GM18909 (cell line): ENCODE results near the gene ABCA9.
"Not testable (repeated sequence)": the region's sequence is repeated elsewhere in the genome, so short reads cannot be mapped to it uniquely, and the experiment has no call there.

Experiments
- ATAC-seq: cut with Tn5 transposase; IDR thresholded peaks from one replicate; pipeline ENCODE4 v1.9.1; 2021; ENCODE audit warnings: mild to moderate bottlenecking; ENCODE audit not compliant: unreplicated experiment, poor library complexity

Gene ABCA9

GRCh38 chr17:69060822-69061221 is at the start of gene ABCA9:
TSS of gene ABCA9 (minus strand) at chr17:69060927. CDS start at chr17:69051126, 9,801 bp downstream.
- no peak for ATAC-seq

GRCh38 chr17:69105907-69106730 is 45.4 kb upstream of the ABCA9 start:
- ATAC-seq = no peak

GRCh38 chr17:69103557-69104233 is 43.0 kb upstream of the ABCA9 start:
- no peak for ATAC-seq

- ATAC-seq = no peak
These were observed 37.9 kb upstream of the ABCA9 start for GRCh38 chr17:69098625-69099024.

- no peak for ATAC-seq
These were observed 35.8 kb upstream of the ABCA9 start for GRCh38 chr17:69096541-69096940.

GRCh38 chr17:69093995-69094394 is 33.3 kb upstream of the ABCA9 start:
- no peak for ATAC-seq

GRCh38 chr17:69093279-69093789 is 32.6 kb upstream of the ABCA9 start:
- ATAC-seq = peak; percentile 53

GRCh38 chr17:69090365-69090764 is 29.6 kb upstream of the ABCA9 start:
- ATAC-seq = no peak

GRCh38 chr17:69088643-69089200 is 28.0 kb upstream of the ABCA9 start:
- no peak for ATAC-seq

- no peak for ATAC-seq
These were observed 25.9 kb upstream of the ABCA9 start for GRCh38 chr17:69086641-69087040.

GRCh38 chr17:69084911-69085310 is 24.2 kb upstream of the ABCA9 start:
- ATAC-seq = no peak

GRCh38 chr17:69082696-69083095 is 22.0 kb upstream of the ABCA9 start:
- no peak for ATAC-seq

- ATAC-seq = no peak
These were observed 18.1 kb upstream of the ABCA9 start for GRCh38 chr17:69078864-69079263.

- ATAC-seq = no peak
These were observed 15.1 kb upstream of the ABCA9 start for GRCh38 chr17:69075823-69076222.

GRCh38 chr17:69073392-69073791 is 12.7 kb upstream of the ABCA9 start:
- ATAC-seq = not testable (repeated sequence)

- ATAC-seq = not testable (repeated sequence)
These were observed 12.1 kb upstream of the ABCA9 start for GRCh38 chr17:69072803-69073256.

- not testable (repeated sequence) for ATAC-seq
These were observed 10.5 kb upstream of the ABCA9 start for GRCh38 chr17:69071233-69071586.

GRCh38 chr17:69070378-69071232 is 9.9 kb upstream of the ABCA9 start:
- not testable (repeated sequence) for ATAC-seq

- ATAC-seq = no peak
These were observed 8.6 kb upstream of the ABCA9 start for GRCh38 chr17:69069226-69069750.
